Limb (tissue), 2 donors: Measurements from ENCODE around the gene PRSS16.
"Not testable (repeated sequence)": the region's sequence is repeated elsewhere in the genome, so short reads cannot be mapped to it uniquely, and the experiment has no call there.

ENCODE experiments used
- DNase-seq, 2 donors: peaks; one replicate each; pipeline ENCODE4 v3.0.0-alpha.2; 2016; ENCODE audit errors: extremely low spot score in 2 of 2

The PRSS16 gene

DNA sequence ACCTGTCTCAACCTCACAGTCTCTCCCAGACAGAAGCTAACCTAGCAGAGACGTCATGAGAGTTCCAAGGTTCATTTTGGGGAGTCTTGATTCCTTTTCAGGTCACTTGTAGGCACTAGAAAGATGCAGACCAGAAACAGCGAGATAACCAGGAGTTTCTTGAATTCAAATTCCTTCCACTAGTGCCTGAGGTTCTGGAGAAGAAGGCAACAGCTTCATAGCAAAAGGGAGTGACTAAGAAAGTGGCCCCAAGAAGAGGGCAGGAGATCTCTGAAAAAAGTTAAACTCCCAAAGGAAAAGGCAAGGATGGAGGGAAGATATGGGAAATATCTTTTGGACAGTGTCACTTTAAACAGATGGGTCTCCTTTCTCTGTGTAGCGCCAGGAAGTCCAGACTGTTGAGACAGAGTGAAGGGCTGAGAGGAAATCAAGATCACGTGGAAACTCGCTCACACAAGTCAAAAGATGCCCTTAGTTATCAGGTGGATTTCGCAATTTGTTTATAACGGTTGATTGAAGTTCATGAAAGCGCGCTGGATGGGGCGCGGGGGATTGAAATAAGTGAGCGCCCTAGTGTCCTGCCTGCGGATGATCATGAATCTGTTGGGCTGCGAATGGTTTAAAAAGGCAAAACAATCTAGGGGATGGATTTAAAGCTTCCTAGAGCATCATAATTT lies 4.8 kb upstream of the PRSS16 start:
- no peak for DNase-seq

DNA sequence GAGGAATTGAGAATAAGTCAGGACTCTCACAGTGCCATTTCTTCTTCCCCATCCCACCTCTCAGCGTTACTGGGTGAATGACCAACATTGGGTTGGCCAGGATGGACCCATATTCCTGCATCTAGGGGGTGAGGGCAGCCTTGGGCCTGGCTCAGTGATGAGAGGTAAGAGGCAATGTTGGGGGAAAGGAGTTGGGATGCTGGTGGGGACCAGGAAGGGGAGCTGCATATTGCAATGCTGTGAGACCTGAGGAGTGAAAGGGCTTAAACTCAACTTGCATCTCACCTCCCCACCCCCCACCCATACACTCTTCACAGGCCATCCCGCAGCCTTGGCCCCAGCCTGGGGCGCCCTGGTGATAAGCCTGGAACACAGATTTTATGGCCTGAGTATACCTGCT lies 1.3 kb downstream of the PRSS16 start:
- no peak for DNase-seq

DNA sequence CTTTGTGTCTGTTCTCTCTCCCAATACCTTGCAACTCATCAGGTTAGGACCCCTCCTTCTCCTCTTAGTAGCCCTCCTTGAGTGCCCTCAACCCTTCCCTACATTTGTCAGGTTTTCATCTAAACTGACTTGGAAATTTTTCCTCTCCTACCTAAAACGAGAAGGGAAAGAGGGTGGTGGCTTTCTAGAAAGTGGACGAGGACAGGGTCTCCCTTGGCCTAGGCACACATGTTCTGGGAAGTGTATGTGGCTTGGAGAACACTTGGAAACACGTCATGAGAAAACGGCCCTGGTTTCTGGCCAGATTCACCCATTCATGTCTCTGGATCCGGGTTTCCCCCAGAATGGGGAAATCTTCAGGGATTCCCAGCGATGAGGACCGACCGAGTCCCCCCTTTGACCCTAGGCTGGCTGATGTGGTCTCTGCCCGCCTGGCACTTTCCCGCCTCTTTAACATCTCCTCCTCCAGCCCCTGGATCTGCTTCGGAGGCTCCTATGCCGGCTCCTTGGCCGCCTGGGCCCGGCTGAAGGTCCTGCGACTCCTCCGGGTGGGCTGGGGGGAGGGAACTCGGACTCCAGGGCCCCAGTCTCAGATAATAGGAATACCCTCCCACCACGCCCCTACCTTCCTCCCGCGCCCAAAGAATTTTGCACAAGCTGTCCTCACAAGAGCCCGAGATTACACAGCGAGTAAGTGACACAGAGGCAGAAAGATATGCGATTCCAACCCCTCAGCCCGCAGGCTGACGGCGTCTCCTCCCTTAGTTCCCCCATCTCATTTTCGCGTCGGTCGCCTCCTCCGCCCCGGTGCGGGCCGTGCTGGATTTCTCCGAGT lies 3.0 kb downstream of the PRSS16 start:
- no peak for DNase-seq

DNA sequence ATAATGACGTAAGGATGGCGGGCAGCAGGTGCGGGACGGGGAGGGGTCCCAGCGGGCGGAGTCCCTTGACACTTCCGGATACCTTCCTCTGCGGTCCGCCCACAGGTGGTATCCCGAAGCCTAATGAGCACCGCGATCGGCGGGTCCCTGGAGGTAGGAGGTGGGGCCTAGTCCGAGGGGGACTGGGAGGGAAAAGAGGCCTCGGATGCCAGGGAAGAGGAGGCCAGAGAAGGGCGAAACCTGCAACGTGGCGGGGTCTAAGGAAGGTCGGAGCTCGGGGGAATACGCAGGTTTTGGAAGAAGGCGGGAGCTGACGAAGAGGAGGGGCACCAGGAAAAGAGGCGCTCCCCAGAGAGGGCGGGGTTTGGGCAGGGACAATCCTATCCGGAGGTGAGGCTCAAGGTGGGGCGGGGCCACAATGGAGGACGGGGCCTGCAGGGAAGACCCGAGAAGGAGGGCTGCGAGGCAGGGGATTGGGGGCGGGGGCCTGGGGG lies 3.7 kb downstream of the PRSS16 start:
- DNase-seq, result peak in 1 of 2 donors; percentile 65

DNA sequence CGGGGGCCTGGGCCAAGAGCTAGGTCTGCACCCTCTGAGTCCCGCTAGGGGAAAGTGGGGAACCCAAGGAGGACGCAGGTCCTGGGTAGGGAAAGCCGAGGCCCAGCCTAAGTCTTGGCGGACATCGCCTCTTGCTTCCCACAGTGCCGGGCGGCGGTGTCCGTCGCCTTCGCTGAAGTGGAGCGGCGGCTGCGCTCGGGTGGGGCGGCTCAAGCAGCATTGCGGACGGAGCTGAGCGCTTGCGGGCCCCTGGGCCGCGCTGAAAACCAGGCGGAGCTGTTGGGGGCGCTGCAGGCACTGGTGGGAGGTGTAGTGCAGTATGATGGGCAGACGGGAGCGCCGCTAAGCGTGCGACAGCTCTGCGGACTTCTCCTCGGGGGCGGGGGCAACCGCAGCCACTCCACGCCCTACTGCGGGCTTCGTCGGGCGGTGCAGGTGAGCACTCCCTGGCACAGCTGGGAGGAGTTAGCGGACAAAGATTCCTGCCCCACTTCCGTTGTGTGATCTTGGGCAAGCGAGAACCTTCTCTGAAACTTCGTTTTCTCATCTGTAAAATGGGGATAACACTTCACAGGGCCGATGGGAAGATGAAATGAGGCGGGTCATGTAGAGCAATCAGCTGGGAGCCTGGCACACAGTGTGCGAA lies 4.2 kb downstream of the PRSS16 start:
- DNase-seq, result peak in 1 of 2 donors; percentile 68

DNA sequence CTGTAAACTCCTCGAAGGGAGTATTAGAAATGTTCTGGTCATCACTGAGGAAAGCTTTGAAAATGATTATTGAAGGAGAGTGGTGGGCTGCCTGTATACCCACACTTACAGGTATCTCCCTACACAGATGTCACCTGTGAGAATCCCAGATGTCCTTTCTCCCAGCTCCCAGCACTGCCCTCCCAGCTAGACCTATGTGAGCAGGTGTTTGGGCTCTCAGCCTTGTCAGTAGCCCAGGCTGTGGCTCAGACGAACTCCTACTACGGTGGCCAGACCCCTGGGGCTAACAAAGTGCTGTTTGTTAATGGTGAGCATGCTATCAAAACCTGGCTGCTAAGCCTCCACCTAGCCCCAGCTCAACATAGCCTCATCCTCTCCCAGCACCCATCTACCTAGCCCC lies 7.1 kb downstream of the PRSS16 start:
- no peak for DNase-seq

DNA sequence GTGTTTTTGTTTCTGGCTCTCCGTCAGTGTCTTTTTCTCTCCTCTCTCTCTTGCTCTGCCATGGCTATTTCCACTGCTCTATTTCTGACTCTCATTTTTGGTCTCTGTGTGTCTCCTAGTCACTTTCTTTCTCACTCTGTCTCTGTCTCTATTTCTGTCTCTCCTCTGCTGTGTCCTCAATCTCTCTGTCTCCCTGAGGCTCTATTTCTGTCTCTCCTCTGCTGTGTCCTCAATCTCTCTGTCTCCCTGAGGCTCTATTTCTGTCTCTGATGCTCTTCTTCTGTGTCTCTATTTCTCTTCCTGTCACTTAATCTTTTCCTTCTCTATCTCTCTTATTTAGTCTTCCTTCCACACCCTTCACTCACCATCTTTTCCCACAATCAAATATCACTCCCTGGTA lies 8.4 kb downstream of the PRSS16 start:
- no peak for DNase-seq

DNA sequence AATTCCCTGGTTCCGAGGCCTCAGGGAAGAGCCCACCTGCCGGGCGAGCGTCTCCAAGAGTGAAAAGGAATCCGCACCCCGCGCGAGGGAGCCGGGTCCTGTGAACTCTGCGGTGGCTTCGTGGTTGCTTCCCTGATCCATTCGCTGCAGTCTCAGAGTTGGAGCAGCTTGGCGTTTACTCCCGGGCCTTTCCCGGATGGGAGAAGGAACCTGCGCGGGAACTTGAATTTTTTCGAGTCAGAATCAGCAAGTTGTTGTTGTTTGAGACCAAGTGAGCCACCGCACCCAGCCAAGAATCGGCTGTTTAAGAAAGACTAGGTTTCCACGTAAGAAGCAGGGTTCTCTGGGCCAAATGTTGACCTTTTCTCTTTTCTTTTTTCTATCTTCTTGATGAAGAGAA lies 12.9 kb downstream of the PRSS16 start:
- no peak for DNase-seq

DNA sequence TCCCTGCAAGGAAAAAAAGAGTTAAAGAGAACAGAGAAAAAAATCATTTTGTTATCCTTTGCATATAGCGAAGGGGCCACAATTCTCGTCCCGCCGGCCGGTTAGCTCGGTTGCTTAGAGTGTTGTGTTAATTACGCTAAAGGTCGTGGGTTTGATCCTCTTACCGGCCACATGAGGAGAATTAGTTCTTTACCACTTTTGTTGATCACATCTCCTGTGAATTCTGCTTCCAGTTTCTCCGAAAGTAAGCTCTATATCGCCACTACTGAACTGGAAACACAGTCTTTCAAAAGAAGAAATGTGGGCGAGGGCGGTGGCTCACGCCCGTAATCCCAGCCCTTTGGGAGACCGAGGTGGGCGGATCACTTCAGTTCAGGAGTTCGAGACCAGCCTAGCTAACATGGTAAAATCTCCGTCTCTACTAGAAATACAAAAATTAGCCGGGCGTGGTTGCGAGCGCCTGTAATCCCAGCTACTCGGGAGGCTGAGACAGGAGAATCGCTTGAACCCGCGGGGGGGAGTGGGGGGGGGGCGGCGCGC lies 13.4 kb downstream of the PRSS16 start:
- DNase-seq, result no peak

DNA sequence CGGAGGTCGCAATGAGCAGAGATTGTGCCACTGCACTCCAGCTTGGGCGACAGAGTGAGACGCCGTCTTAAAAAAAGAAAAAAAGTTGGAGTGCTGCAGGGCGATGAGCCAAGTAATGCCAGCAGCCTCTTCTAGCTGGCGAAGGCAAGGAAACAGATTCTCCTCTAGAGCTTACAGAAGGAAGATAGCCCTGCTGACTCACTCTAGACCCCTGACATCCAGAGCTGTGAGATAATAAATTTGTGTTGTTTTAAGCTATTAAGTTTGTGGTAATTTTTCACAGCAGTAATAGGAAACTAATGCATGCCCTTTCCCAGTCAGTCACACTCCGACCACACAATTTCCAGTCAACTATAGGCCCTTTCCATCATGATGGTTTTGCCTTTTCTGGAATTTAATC lies 16.4 kb downstream of the PRSS16 start:
- no peak for DNase-seq

DNA sequence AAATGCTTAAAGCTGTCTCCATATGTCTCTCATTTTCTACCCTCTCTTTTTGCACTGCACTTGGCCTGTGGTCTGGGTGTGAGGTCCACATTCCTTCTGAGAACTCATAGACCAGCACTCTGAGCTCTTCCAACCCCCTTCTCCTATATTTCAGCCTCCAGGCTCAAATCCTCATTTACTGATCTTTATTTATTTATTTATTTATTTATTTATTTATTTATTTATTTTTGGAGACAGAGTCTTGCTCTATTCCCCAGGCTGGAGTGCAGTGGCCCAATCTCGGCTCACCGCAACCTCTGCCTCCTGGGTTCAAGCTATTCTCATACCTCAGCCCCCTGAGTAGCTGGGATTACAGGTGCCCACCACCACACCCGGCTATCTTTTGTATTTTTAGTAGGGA lies 19.5 kb downstream of the PRSS16 start:
- DNase-seq, result not testable (repeated sequence)

DNA sequence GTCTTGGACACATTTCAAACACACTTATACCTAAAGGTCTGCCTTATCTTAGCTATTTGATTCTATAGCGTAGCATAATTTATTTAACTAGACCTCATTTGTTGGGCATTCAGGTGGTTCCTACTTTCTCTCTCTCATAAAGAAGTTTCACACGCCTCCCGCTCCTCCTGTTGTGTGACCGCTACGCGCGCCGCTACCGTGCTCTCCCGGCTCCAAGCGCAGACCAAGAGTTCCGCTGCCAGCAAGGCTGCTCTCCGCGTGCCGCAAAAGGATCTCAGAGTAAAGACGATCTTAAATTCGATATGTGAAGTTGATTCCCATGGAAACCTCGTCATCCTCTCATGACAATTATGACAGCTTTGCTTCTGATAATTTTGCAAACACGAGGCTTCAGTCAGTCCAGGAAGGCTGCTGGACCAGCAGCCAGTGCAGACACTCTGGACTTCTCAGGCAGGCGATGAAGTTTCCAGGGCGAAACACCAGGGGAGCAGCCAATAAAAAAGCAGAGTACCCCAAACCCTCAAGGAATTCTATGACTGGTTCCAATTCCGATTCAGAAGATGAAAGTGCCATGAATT lies 20.4 kb downstream of the PRSS16 start:
- no peak for DNase-seq

DNA sequence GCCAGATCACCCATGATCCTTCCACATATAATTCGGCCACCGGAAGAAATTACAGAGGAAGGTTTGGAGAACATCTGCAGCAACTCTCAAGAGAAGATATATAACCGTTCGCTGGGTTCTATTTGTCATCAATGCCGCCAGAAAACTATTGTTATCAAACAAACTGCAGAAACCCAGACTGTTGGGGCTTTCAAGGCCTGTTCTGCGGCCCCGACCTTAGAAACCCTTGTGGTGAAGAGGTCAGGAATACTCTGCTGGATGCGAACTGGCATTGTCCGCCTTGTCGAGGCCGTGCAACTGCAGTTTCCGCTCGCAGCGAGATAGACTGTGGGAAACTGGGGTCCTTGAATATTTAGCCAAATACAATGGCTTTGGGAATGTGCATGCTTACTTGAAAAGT lies 21.3 kb downstream of the PRSS16 start:
- DNase-seq, result no peak

DNA sequence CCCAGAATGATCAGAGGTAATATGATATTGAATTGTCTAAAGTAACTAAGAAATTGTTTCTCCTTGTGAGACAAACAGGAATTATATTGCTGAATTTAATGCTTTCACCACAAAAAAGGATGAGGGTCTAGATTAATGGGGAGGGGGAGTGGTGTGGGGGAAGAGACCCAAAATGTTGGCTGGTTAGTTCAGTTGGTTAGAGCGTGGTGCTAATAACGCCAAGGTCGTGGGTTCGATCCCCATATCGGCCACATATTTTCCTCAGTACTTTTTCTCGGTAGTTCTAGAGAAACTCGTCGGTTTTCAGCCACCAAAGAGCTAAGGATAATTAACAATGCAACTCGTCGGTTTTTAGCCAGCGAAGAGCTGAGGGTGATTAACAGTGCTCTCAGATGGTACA lies 26.3 kb downstream of the PRSS16 start:
- DNase-seq, result no peak

DNA sequence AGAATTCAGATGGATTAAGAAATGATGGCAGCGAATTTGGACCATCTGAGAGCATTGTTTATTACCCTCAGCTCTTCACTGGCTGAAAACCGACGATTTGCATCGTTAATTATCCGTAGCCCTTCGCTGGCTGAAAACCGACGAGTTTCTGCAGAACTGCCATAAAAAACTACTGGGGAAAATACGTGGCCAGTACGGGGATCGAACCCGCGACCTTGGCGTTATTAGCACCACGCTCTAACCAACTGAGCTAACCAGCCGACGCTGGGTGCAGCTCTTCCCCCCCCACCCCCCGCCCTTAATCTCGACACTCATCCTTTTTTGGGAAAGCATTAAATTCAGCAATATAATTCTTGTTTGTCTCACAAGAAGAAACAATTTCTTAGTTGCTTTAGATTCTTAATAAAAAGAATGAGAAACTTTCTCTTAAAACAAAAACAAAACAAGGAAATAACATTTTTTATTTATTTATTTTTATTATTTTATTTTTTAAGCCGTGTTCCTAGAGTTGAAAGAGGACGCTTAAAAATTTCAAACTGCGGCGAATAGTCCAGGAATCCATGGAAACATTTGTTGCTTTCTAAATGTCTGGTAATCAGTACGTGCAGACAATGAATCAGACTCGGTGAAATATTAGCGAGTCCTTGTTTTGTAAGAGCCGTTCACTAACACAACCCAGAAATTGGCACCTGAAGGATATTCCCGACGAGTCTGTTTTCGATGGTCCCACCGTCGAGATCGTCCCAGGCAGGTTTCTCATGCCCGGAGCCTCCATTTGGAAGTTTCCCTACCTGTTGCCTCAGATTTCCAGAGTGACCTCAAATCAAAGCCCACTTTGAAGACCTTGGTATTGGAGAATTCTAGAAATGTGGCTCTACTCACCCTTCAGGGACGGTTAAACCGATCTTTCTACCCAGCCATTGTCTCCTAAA lies 27.8 kb downstream of the PRSS16 start:
- DNase-seq, result no peak

DNA sequence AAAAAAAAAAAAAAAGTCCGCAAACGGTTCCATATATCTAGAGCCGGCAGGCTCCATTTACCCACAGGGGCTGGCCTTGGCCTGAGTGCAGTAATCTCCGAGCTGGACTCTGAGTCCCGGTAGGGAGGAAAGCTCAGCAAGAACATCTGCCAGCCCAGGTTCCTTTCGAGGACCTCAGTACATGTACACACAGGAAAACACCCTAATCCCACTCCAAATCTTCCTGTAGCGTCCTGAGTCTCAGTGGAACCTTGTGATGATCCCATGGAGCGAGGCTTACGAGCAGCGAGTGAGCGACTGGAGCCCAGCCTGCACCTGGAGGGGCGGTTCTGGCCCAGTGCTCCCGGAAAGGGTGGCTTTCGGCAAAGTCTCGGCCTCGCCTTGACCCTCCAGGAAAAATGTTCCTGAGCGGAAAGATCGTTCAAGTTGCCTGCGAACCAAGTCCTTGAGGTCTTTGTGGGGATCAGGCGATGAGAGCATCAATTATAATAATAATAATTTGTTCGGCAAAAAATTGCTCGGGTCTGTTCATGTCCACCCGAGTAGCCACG lies 32.1 kb downstream of the PRSS16 start:
- no peak for DNase-seq

DNA sequence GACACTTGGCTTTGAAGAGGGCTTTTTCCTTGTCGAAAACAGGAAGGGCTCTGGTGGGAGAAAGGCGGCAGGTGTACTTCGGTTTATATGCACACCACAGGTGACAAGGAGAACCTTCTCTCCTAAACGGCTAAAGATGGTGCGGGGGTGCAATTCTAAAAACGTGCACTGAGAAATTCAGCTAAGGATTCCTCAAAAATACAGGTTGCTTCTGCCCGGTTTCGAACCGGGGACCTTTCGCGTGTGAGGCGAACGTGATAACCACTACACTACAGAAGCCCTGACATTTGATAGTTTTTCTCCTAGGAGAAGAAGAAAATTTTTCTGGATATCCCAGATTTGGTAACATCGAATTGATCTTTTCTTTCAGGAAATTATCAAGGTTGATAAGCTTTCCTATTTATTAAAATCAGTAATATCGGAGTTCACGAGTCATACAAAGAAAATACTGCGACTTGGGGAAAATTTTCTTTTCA lies 32.6 kb downstream of the PRSS16 start:
- DNase-seq, result peak; percentile 32 to 51

DNA sequence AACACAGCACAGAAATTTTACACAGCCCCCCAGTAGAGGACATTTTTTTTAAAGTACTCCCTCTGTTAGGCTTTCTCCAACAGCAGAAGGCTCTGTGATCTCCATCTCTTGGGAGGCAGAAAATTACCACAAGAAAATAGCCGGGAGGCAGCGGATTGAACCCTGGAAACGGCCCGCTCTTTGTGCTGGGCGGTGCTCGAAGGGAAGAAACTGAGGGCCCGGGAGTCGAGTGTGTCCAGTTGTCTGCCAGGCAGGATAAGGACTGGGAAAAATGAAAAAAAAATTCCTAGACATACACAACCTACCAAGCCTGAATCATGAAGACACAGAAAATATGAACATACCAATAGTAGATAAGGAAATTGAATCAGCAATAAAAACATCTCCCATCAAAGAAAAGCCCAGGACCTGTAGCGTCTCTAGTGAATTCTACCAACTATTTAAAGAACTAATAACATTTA lies 33.1 kb downstream of the PRSS16 start:
- DNase-seq, result no peak

DNA sequence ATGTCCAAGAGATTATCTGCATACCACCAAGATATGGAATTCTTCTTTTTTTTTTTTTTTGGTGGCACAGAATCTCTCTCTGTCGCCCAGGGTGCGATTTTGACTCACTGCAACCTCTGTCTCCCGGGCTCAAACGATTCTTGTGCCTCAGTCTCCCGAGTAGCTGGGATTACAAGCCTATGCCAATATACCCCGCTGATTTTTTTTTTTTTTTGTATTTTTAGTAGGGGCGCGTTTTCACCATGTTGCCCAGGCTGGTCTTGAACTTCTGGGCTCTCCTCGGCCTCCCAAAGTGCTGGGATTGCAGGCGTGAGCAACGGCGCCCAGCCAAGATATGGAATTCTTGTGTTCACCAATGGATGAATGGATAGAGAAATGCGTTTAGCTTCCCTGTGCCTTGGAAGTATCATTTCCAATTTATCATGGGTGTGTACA lies 33.6 kb downstream of the PRSS16 start:
- DNase-seq, result no peak

DNA sequence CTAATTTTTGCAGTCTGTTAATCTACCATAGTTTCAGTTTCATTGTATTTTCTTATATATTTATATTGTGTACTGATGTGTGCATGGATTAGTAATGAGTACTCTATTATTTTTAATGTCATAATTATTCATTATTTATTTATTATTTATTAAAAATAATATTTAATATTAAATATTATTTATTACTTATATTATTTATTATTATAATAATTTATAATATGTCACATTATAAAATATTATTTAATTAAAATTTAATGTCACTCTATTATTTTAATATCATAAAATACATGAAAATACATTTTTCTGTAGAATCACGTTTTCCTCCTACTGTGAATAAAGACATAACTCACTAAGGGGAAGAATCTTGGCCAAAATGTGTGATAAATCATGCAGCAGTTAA lies 34.1 kb downstream of the PRSS16 start:
- no peak for DNase-seq
